ENCODE measurements around the gene UNC5C. TPM values are rescaled to one million over a fixed set of nuclear protein-coding genes. Genes with fewer than 3 reads are reported as not detected.

Gene UNC5C
- total and polyA plus RNA-seq, 10 donors: 0.43 to 15.7 (median 7.8) TPM

DNA sequence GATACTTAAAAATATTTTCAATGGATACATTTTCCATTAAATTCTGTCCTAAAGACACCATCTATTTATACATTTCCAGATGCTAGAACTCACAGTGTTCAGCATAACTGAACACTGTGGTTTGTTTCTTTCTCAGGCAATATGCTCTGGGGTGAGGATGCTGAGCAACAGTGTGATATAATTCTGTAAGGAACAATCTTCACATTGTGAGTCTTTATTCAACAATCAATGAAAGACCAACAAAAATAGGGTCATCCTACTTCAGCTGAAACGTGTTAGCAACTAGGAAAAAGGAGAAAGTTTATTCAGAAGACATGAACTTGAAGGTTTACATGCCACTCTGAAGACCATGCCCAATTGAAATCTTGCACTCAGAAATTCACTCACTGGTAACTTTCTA, 284.8 kb downstream of the UNC5C start:
- Histone ChIP-seq H3K4me3 (no peak overlapping the region), H3K27ac (no peak overlapping the region), H3K4me1 (no peaks in the 10 kb centered on the region), H3K36me3 (no peaks in the 10 kb centered on the region), H3K9me3 (no peaks in the 10 kb centered on the region), H3K27me3 (replicated peaks in 1 of 7) (no peaks in the 10 kb centered on the region)
- no peak for DNase-seq
- WGBS, 5 donors: 59 to 72% (median 59%) methylated on average over 1 of the region's 1 CpG
- intact Hi-C loops (cut with DNase I; ENCODE audit: low total_unique reads): no loop called here
- no peak for TF ChIP-seq POLR2AphosphoS5 (IDR thresholded peaks at IDR 0.05)
- TF ChIP-seq CTCF (IDR thresholded peaks at IDR 0.05 in 8 of 11, conservative IDR thresholded peaks at IDR 0.05 in 3 of 11): no peak
- no peak for TF ChIP-seq POLR2A (IDR thresholded peaks at IDR 0.05)

DNA sequence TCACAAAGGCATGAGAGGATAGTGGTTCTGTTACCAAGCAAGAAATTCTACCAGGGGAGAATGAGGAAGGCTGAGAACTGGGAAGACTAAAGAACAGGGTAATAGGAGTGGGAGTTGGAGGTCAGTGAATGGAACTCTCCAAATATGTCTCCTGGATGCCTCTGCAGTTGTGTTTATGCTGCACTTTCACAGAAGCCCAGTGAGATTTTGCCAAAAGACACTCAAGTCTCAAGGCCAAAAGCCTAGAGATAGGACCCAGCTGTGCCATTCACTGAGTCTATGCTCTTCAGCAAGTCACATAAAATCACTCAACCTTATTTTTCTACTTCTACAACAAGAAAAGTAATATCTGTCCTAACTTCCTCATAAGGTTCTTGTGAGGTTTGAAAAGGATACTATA, 285.4 kb downstream of the UNC5C start:
- intact Hi-C loops (cut with DNase I; ENCODE audit: low total_unique reads): no loop called here
- Histone ChIP-seq H3K27ac (no peak overlapping the region), H3K4me1 (no peaks in the 10 kb centered on the region), H3K4me3 (no peak overlapping the region), H3K9me3 (no peaks in the 10 kb centered on the region), H3K27me3 (replicated peaks in 1 of 7) (no peaks in the 10 kb centered on the region), H3K36me3 (no peaks in the 10 kb centered on the region)
- no peak for DNase-seq
- TF ChIP-seq CTCF (IDR thresholded peaks at IDR 0.05 in 8 of 11, conservative IDR thresholded peaks at IDR 0.05 in 3 of 11) (no peak), POLR2A (IDR thresholded peaks at IDR 0.05) (no peak), POLR2AphosphoS5 (IDR thresholded peaks at IDR 0.05) (no peak)

- H3K4me3 ChIP-seq: no peak overlapping the region
- no peak for DNase-seq
- intact Hi-C loops (cut with DNase I; ENCODE audit: low total_unique reads): no loop called here
- TF ChIP-seq POLR2A (IDR thresholded peaks at IDR 0.05): no peak
- TF ChIP-seq CTCF (IDR thresholded peaks at IDR 0.05 in 8 of 11, conservative IDR thresholded peaks at IDR 0.05 in 3 of 11): no peak
- no peak for TF ChIP-seq POLR2AphosphoS5 (IDR thresholded peaks at IDR 0.05)
- H3K9me3 ChIP-seq: no peaks in the 10 kb centered on the region
- H3K27ac ChIP-seq: no peak overlapping the region
- H3K36me3 ChIP-seq: no peaks in the 10 kb centered on the region
- H3K27me3 ChIP-seq (replicated peaks in 1 of 7): no peaks in the 10 kb centered on the region
- no peaks in the 10 kb centered on the region for H3K4me1 ChIP-seq
- WGBS, 5 donors: 82 to 88% (median 87%) methylated on average over 6 of the region's 6 CpGs
Observed at GRCh38 chr4:95256108-95256835, 292.5 kb downstream of the UNC5C start.

GRCh38 chr4:95255396-95256107, 293.2 kb downstream of the UNC5C start:
- Histone ChIP-seq H3K27ac (no peak overlapping the region), H3K27me3 (replicated peaks in 1 of 7) (no peaks in the 10 kb centered on the region), H3K9me3 (no peaks in the 10 kb centered on the region), H3K36me3 (no peaks in the 10 kb centered on the region), H3K4me1 (no peaks in the 10 kb centered on the region), H3K4me3 (no peak overlapping the region)
- WGBS, 5 donors: 84 to 92% (median 86%) methylated on average over 8 of the region's 8 CpGs
- no peak for DNase-seq
- TF ChIP-seq POLR2AphosphoS5 (IDR thresholded peaks at IDR 0.05) (no peak), POLR2A (IDR thresholded peaks at IDR 0.05) (no peak), CTCF (IDR thresholded peaks at IDR 0.05 in 8 of 11, conservative IDR thresholded peaks at IDR 0.05 in 3 of 11) (no peak)
- intact Hi-C loops (cut with DNase I; ENCODE audit: low total_unique reads): no loop called here

All from spleen (tissue), 11 donors.